ENCODE measurements around the gene SPOPL. TPM values are rescaled to one million over a fixed set of nuclear protein-coding genes. Genes with fewer than 3 reads are reported as not detected.

SPOPL gene
- total and polyA plus RNA-seq, 10 of the 15 experiments (the other 5 are each of a cell fraction or from before 2014, with no cell fraction given), result 4.0 to 25.0 (median 11.5) TPM

DNA sequence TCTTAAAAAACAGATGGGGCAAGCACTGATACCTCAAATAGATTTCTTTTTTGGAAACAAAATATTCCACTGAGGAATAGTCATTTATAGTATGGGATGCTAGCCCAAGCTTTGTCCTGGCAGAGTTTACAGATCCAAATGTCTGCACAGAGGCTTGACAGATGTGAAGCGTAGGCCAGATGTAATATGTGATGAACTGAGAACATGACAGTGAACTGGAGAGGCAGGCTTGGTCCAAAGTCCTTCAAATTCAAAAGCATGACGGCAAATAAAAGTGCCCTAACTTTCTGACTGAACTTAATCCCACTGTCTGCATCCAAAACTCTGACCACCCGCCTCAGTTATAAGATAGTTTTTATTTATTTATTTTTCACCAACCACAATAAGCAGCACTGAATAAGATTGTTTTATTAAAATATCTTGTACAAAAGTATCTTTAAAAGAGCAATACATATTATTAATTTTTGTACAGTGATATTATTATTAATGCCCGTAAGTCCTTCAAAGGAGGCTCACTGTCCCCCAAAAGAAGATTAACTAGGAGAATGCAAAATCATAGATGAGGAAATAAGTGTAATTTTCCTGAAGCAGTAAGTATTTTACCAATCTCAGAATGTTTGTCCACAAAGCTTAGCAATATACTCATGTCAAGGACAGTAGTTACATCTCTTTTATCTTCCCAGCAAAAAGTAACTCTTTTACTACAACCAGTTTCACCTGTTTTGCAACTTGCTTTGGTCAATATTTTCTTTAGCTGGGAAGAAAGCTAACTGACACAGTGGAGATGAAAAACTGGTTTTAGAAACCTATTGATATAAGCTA lies 10.7 kb upstream of the SPOPL start:
- Histone ChIP-seq H3K4me2 (ENCODE audit: control insufficient read depth, insufficient read depth) (no peak overlapping the region), H3K27ac (ENCODE audit: control insufficient read depth, insufficient read depth) (no peak overlapping the region), H4K20me1 (ENCODE audit: control insufficient read depth, insufficient read depth) (no peaks in the 10 kb centered on the region), H3K36me3 (ENCODE audit: control insufficient read depth in 2 of 2, insufficient read depth in 2 of 2, low read length in 1 of 2) (no peaks in the 10 kb centered on the region; a peak in 1 of 4 replicates), H3K4me1 (ENCODE audit: control insufficient read depth, insufficient read depth, low read length) (no peaks in the 10 kb centered on the region), H3K4me3 (no peak overlapping the region), H3K9ac (ENCODE audit: control insufficient read depth, insufficient read depth, low read length) (no peak overlapping the region), H3K27me3 (replicated peaks in 1 of 2; ENCODE audit: control insufficient read depth in 2 of 2, insufficient read depth in 2 of 2, low read length in 1 of 2) (no peaks in the 10 kb centered on the region), H3K9me3 (replicated peaks; ENCODE audit: control insufficient read depth, insufficient read depth, low read length) (no peaks in the 10 kb centered on the region), H2AFZ (ENCODE audit: control insufficient read depth, low read depth, low read length) (no peak overlapping the region), H3K79me2 (ENCODE audit: control insufficient read depth, insufficient read depth, low read length) (no peaks in the 10 kb centered on the region)
- CTCF ChIA-PET, result interaction anchor here (0.8 to 1.4 kb wide), 4 partner anchors 10 to 247 kb away, joined by 3 to 7 read pairs (median 4); partner anchors contain the start of gene SPOPL
- RAD21 ChIA-PET (ENCODE audit: unreplicated experiment), result interaction anchor here (1.0 to 1.3 kb wide), 2 partner anchors 14 to 32 kb away, joined by 3 read pairs; no protein-coding TSS in a partner anchor
- 95% methylated on average over 4 of the region's 4 CpGs for WGBS (ENCODE audit: insufficient coverage, insufficient replicate concordance, low lambda C conversion rate, missing lambda C conversion rate)
- POLR2A ChIA-PET, result no interaction called here
- ATAC-seq, result no peak
- BruUV-seq (replicated peaks), result no TSS peak
- SMC1A ChIA-PET (ENCODE audit: uncharacterized antibody, unreplicated experiment), result interaction anchor here (0.6 to 1.5 kb wide), 8 partner anchors 10 to 296 kb away, joined by 3 to 4 read pairs (median 3); partner anchors contain the start of gene SPOPL
- in situ Hi-C loops (cut with MboI), result no loop called here
- peak; percentile 18 for FAIRE-seq
- intact Hi-C loops (cut with micrococcal nuclease; ENCODE audit: unreplicated experiment), result no loop called here
- DNase-seq (ENCODE audit: low read depth, low spot score), result no peak
- no peak for TF ChIP-seq ZNF207 (IDR thresholded peaks at IDR 0.05; ENCODE audit: borderline replicate concordance)
- TF ChIP-seq KDM1A (IDR thresholded peaks at IDR 0.05; ENCODE audit: borderline replicate concordance), result no peak
- TF ChIP-seq, protein P1, sequence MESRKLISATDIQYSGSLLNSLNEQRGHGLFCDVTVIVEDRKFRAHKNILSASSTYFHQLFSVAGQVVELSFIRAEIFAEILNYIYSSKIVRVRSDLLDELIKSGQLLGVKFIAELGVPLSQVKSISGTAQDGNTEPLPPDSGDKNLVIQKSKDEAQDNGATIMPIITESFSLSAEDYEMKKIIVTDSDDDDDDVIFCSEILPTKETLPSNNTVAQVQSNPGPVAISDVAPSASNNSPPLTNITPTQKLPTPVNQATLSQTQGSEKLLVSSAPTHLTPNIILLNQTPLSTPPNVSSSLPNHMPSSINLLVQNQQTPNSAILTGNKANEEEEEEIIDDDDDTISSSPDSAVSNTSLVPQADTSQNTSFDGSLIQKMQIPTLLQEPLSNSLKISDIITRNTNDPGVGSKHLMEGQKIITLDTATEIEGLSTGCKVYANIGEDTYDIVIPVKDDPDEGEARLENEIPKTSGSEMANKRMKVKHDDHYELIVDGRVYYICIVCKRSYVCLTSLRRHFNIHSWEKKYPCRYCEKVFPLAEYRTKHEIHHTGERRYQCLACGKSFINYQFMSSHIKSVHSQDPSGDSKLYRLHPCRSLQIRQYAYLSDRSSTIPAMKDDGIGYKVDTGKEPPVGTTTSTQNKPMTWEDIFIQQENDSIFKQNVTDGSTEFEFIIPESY (IDR thresholded peaks at IDR 0.05), result no peak
- TF ChIP-seq, protein P2, sequence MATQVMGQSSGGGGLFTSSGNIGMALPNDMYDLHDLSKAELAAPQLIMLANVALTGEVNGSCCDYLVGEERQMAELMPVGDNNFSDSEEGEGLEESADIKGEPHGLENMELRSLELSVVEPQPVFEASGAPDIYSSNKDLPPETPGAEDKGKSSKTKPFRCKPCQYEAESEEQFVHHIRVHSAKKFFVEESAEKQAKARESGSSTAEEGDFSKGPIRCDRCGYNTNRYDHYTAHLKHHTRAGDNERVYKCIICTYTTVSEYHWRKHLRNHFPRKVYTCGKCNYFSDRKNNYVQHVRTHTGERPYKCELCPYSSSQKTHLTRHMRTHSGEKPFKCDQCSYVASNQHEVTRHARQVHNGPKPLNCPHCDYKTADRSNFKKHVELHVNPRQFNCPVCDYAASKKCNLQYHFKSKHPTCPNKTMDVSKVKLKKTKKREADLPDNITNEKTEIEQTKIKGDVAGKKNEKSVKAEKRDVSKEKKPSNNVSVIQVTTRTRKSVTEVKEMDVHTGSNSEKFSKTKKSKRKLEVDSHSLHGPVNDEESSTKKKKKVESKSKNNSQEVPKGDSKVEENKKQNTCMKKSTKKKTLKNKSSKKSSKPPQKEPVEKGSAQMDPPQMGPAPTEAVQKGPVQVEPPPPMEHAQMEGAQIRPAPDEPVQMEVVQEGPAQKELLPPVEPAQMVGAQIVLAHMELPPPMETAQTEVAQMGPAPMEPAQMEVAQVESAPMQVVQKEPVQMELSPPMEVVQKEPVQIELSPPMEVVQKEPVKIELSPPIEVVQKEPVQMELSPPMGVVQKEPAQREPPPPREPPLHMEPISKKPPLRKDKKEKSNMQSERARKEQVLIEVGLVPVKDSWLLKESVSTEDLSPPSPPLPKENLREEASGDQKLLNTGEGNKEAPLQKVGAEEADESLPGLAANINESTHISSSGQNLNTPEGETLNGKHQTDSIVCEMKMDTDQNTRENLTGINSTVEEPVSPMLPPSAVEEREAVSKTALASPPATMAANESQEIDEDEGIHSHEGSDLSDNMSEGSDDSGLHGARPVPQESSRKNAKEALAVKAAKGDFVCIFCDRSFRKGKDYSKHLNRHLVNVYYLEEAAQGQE (IDR thresholded peaks at IDR 0.05; ENCODE audit: low read depth, low read length), result no peak
- TF ChIP-seq KLF5 (IDR thresholded peaks at IDR 0.05; ENCODE audit: partially characterized antibody), result no peak
- TF ChIP-seq, protein P3, sequence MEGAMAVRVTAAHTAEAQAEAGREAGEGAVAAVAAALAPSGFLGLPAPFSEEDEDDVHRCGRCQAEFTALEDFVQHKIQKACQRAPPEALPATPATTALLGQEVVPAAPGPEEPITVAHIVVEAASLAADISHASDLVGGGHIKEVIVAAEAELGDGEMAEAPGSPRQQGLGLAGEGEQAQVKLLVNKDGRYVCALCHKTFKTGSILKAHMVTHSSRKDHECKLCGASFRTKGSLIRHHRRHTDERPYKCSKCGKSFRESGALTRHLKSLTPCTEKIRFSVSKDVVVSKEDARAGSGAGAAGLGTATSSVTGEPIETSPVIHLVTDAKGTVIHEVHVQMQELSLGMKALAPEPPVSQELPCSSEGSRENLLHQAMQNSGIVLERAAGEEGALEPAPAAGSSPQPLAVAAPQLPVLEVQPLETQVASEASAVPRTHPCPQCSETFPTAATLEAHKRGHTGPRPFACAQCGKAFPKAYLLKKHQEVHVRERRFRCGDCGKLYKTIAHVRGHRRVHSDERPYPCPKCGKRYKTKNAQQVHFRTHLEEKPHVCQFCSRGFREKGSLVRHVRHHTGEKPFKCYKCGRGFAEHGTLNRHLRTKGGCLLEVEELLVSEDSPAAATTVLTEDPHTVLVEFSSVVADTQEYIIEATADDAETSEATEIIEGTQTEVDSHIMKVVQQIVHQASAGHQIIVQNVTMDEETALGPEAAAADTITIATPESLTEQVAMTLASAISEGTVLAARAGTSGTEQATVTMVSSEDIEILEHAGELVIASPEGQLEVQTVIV (IDR thresholded peaks at IDR 0.05; ENCODE audit: borderline replicate concordance, partially characterized antibody), result no peak
- TF ChIP-seq, protein P4, sequence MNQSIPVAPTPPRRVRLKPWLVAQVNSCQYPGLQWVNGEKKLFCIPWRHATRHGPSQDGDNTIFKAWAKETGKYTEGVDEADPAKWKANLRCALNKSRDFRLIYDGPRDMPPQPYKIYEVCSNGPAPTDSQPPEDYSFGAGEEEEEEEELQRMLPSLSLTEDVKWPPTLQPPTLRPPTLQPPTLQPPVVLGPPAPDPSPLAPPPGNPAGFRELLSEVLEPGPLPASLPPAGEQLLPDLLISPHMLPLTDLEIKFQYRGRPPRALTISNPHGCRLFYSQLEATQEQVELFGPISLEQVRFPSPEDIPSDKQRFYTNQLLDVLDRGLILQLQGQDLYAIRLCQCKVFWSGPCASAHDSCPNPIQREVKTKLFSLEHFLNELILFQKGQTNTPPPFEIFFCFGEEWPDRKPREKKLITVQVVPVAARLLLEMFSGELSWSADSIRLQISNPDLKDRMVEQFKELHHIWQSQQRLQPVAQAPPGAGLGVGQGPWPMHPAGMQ (IDR thresholded peaks at IDR 0.05; ENCODE audit: borderline replicate concordance), result no peak
- no peak for TF ChIP-seq RB1 (IDR thresholded peaks at IDR 0.05; ENCODE audit: borderline replicate concordance)
- no peak for TF ChIP-seq CHD1 (IDR thresholded peaks at IDR 0.05; ENCODE audit: low read depth, low read length)
- no peak for TF ChIP-seq TCF7 (IDR thresholded peaks at IDR 0.05; ENCODE audit: borderline replicate concordance)
- TF ChIP-seq RFX5 (IDR thresholded peaks at IDR 0.05; ENCODE audit: low read depth, low read length), result no peak
- no peak for TF ChIP-seq YBX1 (IDR thresholded peaks at IDR 0.05)
- no peak for TF ChIP-seq TAF1 (IDR thresholded peaks at IDR 0.05; ENCODE audit: borderline replicate concordance, low read depth, low read length)
- TF ChIP-seq NBN (IDR thresholded peaks at IDR 0.05), result no peak
